ENCODE measurements around the gene PDGFRB. TPM values are rescaled to one million over a fixed set of nuclear protein-coding genes. Genes with fewer than 3 reads are reported as not detected.
A peak's percentile ranks its signal among the peaks of the same experiment; 100 is the strongest.

The PDGFRB gene
- polyA plus RNA-seq, 1 donor (not counting 4 experiments of a cell fraction or from before 2014, with no cell fraction given), result 0.14 TPM

GRCh38 chr5:150123542-150123941, 32.1 kb downstream of the PDGFRB start:
- dilution Hi-C loops (cut with MboI; ENCODE audit: extremely low pct_ligation_motif_present, low sequenced_read_pairs), result no loop called here
- Histone ChIP-seq H3K9me3 (ENCODE audit: control insufficient read depth, low read depth, low read length) (no peaks in the 10 kb centered on the region), H3K4me2 (ENCODE audit: control insufficient read depth, extremely low read depth, insufficient read depth, low read depth, low read length) (no peak overlapping the region), H2AFZ (ENCODE audit: control insufficient read depth, low read length) (no peak overlapping the region), H3K36me3 (ENCODE audit: control insufficient read depth in 2 of 2, extremely low read depth in 1 of 2, insufficient read depth in 2 of 2, low read length in 2 of 2) (no peaks in the 10 kb centered on the region), H3K9me1 (ENCODE audit: control insufficient read depth, extremely low read depth, insufficient read depth, low read length) (no peaks in the 10 kb centered on the region), H3K27ac (ENCODE audit: control insufficient read depth, insufficient read depth, low read length) (no peak overlapping the region), H3K9ac (ENCODE audit: control insufficient read depth, extremely low read depth, insufficient read depth, low read length) (no peak overlapping the region), H4K20me1 (ENCODE audit: control insufficient read depth, extremely low read depth, insufficient read depth, low read length) (no peaks in the 10 kb centered on the region), H3K79me2 (ENCODE audit: control insufficient read depth, insufficient read depth, low read length) (no peaks in the 10 kb centered on the region), H3K4me1 (ENCODE audit: control insufficient read depth, extremely low read depth, insufficient read depth, low read length) (no peaks in the 10 kb centered on the region), H3K27me3 (ENCODE audit: control insufficient read depth, extremely low read depth, insufficient read depth, low read length) (peaks cover 4% of the 10 kb centered on the region), H3K4me3 (ENCODE audit: control insufficient read depth in 2 of 3, extremely low read depth in 1 of 3, insufficient read depth in 2 of 3, low read depth in 1 of 3, low read length in 3 of 3) (no peak overlapping the region)
- FAIRE-seq (peak; percentile 55), DNase-seq (ENCODE audit: low read depth, low spot score) (no peak)
- no peak for TF ChIP-seq CTCF (optimal IDR thresholded peaks at IDR 0.05 in 1 of 3, IDR thresholded peaks at IDR 0.05 in 1 of 3, conservative IDR thresholded peaks at IDR 0.05 in 1 of 3; ENCODE audit: extremely low read depth in 1 of 3, insufficient read depth in 2 of 3, low read length in 3 of 3)

- no peak overlapping the region for H3K9ac ChIP-seq (ENCODE audit: control insufficient read depth, extremely low read depth, insufficient read depth, low read length)
- no peak overlapping the region for H2AFZ ChIP-seq (ENCODE audit: control insufficient read depth, low read length)
- H3K79me2 ChIP-seq (ENCODE audit: control insufficient read depth, insufficient read depth, low read length), result no peaks in the 10 kb centered on the region
- H3K4me1 ChIP-seq (ENCODE audit: control insufficient read depth, extremely low read depth, insufficient read depth, low read length), result no peaks in the 10 kb centered on the region
- no peak overlapping the region for H3K4me2 ChIP-seq (ENCODE audit: control insufficient read depth, extremely low read depth, insufficient read depth, low read depth, low read length)
- peaks cover 4% of the 10 kb centered on the region for H3K27me3 ChIP-seq (ENCODE audit: control insufficient read depth, extremely low read depth, insufficient read depth, low read length)
- no peaks in the 10 kb centered on the region for H3K9me3 ChIP-seq (ENCODE audit: control insufficient read depth, low read depth, low read length)
- FAIRE-seq, result no peak
- no peak for DNase-seq (ENCODE audit: low read depth, low spot score)
- H4K20me1 ChIP-seq (ENCODE audit: control insufficient read depth, extremely low read depth, insufficient read depth, low read length), result no peaks in the 10 kb centered on the region
- no peaks in the 10 kb centered on the region for H3K9me1 ChIP-seq (ENCODE audit: control insufficient read depth, extremely low read depth, insufficient read depth, low read length)
- no peak overlapping the region for H3K27ac ChIP-seq (ENCODE audit: control insufficient read depth, insufficient read depth, low read length)
- no peak overlapping the region for H3K4me3 ChIP-seq (ENCODE audit: control insufficient read depth in 2 of 3, extremely low read depth in 1 of 3, insufficient read depth in 2 of 3, low read depth in 1 of 3, low read length in 3 of 3)
- dilution Hi-C loops (cut with MboI; ENCODE audit: extremely low pct_ligation_motif_present, low sequenced_read_pairs), result no loop called here
- no peaks in the 10 kb centered on the region for H3K36me3 ChIP-seq (ENCODE audit: control insufficient read depth in 2 of 2, extremely low read depth in 1 of 2, insufficient read depth in 2 of 2, low read length in 2 of 2)
- TF ChIP-seq CTCF (optimal IDR thresholded peaks at IDR 0.05 in 1 of 3, IDR thresholded peaks at IDR 0.05 in 1 of 3, conservative IDR thresholded peaks at IDR 0.05 in 1 of 3; ENCODE audit: extremely low read depth in 1 of 3, insufficient read depth in 2 of 3, low read length in 3 of 3), result no peak
- TF ChIP-seq EZH2 (IDR thresholded peaks at IDR 0.05; ENCODE audit: low read length), result no peak
Observed at GRCh38 chr5:150122536-150123481, 32.8 kb downstream of the PDGFRB start.
